GM23338 (cell line): ENCODE measurements around the gene PPP1R18. TPM values are rescaled to one million over a fixed set of nuclear protein-coding genes. Genes with fewer than 3 reads are reported as not detected.

ENCODE experiments used
- ATAC-seq: fragments of 200-7000 bp; cut with Tn5 transposase; 3 replicates; pipeline ENCODE4 v1.9.1; 2020
- DNase-seq: peaks from one replicate; pipeline ENCODE4 v3.0.0-alpha.2; 2015; ENCODE audit warnings: low spot score
- H2AFZ ChIP-seq: fragments of 200-600 bp; sonication (generic); 2 replicates; pipeline ENCODE4 v1.8.0; 2016; ENCODE audit warnings: antibody characterized with exemption, mild to moderate bottlenecking, moderate library complexity
- H3F3A ChIP-seq: fragments of 200-600 bp; sonication (generic); replicated peaks from 2 replicates; pipeline ENCODE4 v1.8.0; 2017; ENCODE audit warnings: antibody characterized with exemption, mixed run types, low read depth
- H3K27ac ChIP-seq: fragments of 200-600 bp; sonication (generic); 2 replicates; pipeline ENCODE4 v1.6.1; 2016; ENCODE audit warnings: low read depth
- H3K27me3 ChIP-seq: fragments of 200-600 bp; sonication (generic); 2 replicates; pipeline ENCODE4 v1.8.0; 2016; ENCODE audit warnings: mild to moderate bottlenecking, mixed run types, moderate library complexity; ENCODE audit not compliant: insufficient read depth
- H3K36me3 ChIP-seq: fragments of 200-600 bp; sonication (generic); 2 replicates; pipeline ENCODE4 v1.8.0; 2016; ENCODE audit warnings: mild to moderate bottlenecking; ENCODE audit not compliant: insufficient read depth
- H3K4me1 ChIP-seq: fragments of 200-600 bp; sonication (generic); 2 replicates; pipeline ENCODE4 v1.8.0; 2016; ENCODE audit warnings: mild to moderate bottlenecking, moderate library complexity; ENCODE audit not compliant: insufficient read depth
- H3K4me2 ChIP-seq: fragments of 200-600 bp; sonication (generic); 2 replicates; pipeline ENCODE4 v1.7.1; 2017; ENCODE audit warnings: mixed run types
- H3K4me3 ChIP-seq: fragments of 200-600 bp; sonication (generic); 2 replicates; pipeline ENCODE4 v1.6.1; 2016; ENCODE audit warnings: mixed run types
- H3K79me2 ChIP-seq: fragments of 200-600 bp; sonication (generic); replicated peaks from 2 replicates; pipeline ENCODE4 v1.8.0; 2017; ENCODE audit warnings: mild to moderate bottlenecking; ENCODE audit not compliant: insufficient read depth
- H3K9me2 ChIP-seq: fragments of 200-600 bp; sonication (generic); 2 replicates; pipeline ENCODE4 v1.8.0; 2017; ENCODE audit not compliant: insufficient read depth
- H4K20me1 ChIP-seq: fragments of 200-600 bp; sonication (generic); replicated peaks from 2 replicates; pipeline ENCODE4 v1.8.0; 2017; ENCODE audit warnings: mild to moderate bottlenecking; ENCODE audit not compliant: insufficient read depth
- H3K27ac Mint-ChIP-seq: 2 replicates; pipeline ENCODE4 v1.8.0; 2020; ENCODE audit warnings: inconsistent platforms, mild to moderate bottlenecking, moderate library complexity, mixed read lengths
- H3K27me3 Mint-ChIP-seq: 3 replicates; pipeline ENCODE4 v1.8.0; 2022; ENCODE audit warnings: low read depth, mild to moderate bottlenecking, moderate library complexity, mixed read lengths, inconsistent platforms; ENCODE audit not compliant: insufficient read depth, poor library complexity
- H3K36me3 Mint-ChIP-seq: 3 replicates; pipeline ENCODE4 v1.8.0; 2021; ENCODE audit warnings: low read depth, mild to moderate bottlenecking, inconsistent platforms, moderate library complexity, mixed read lengths
- H3K4me1 Mint-ChIP-seq: 3 replicates; pipeline ENCODE4 v1.8.0; 2020; ENCODE audit warnings: mild to moderate bottlenecking, inconsistent platforms, mixed read lengths
- H3K4me3 Mint-ChIP-seq: 3 replicates; pipeline ENCODE4 v1.8.0; 2021; ENCODE audit warnings: moderate library complexity, mild to moderate bottlenecking, inconsistent platforms, mixed read lengths
- H3K9me3 Mint-ChIP-seq: 3 replicates; pipeline ENCODE4 v1.8.0; 2020; ENCODE audit warnings: moderate library complexity, mild to moderate bottlenecking, inconsistent platforms, mixed read lengths
- CREB1 ChIP-seq: fragments of 250-450 bp; sonication (Bioruptor Pico); IDR thresholded peaks from 2 replicates; pipeline ENCODE4 v1.5.0; 2020; ENCODE audit warnings: low read depth, mild to moderate bottlenecking, moderate library complexity
- EZH2 ChIP-seq: fragments of 200-600 bp; sonication (generic); IDR thresholded peaks from one replicate; pipeline ENCODE4 v1.8.0; 2017; ENCODE audit warnings: antibody characterized with exemption, mild to moderate bottlenecking, low read depth; ENCODE audit not compliant: unreplicated experiment
- EZH2phosphoT487 ChIP-seq: fragments of 200-600 bp; sonication (generic); IDR thresholded peaks from one replicate; pipeline ENCODE4 v1.8.1; 2018; ENCODE audit warnings: antibody characterized with exemption; ENCODE audit not compliant: unreplicated experiment
- NANOG ChIP-seq: IDR thresholded peaks from 2 replicates; pipeline ENCODE4 v1.6.1; 2016; ENCODE audit warnings: antibody characterized with exemption, borderline replicate concordance
- POLR2AphosphoS5 ChIP-seq: IDR thresholded peaks from 2 replicates; pipeline ENCODE4 v1.6.1; 2016; ENCODE audit warnings: antibody characterized with exemption, low read depth
- STAT1 ChIP-seq: IDR thresholded peaks from one replicate; pipeline ENCODE4 v1.6.1; 2016; ENCODE audit warnings: antibody characterized with exemption; ENCODE audit not compliant: unreplicated experiment
- ZNF114 ChIP-seq: fragments of 250-450 bp; sonication (Bioruptor Pico); IDR thresholded peaks from 2 replicates; pipeline ENCODE4 v1.5.0; 2020; ENCODE audit warnings: mild to moderate bottlenecking, moderate library complexity
- ZNF331 ChIP-seq: fragments of 250-450 bp; sonication (Bioruptor Pico); IDR thresholded peaks from 2 replicates; pipeline ENCODE4 v1.5.0; 2020; ENCODE audit warnings: low read depth, mild to moderate bottlenecking, moderate library complexity
- long read RNA-seq: library from polyadenylated mRNA; unstranded; transcript quantifications from one replicate; pipeline ENCODE4 v2.0.0, GENCODE V29; 2020; ENCODE audit not compliant: unreplicated experiment
- polyA plus RNA-seq: library from polyadenylated mRNA; unstranded; fragments of >200 nt; fragmentation: Nextera tagmentation; extraction: Ambion mirVana; gene quantifications from 2 replicates; pipeline ENCODE4 v1.2.1, GENCODE V29; 2016
- total RNA-seq: library from RNA; depleted of rRNA; stranded (reverse); fragments of >200 nt; shearing (Covaris generic); gene quantifications from 2 replicates; pipeline ENCODE4 v1.2.3, GENCODE V29; 2014; rRNA removed
- TF ChIP-seq, protein P1 (sequence below): IDR thresholded peaks from 2 replicates; pipeline ENCODE4 v1.6.1; 2016; ENCODE audit warnings: antibody characterized with exemption
- TF ChIP-seq, protein P2 (sequence below), 2 experiments: fragments of 200-600 bp in 1 of 2; sonication (generic) in 1 of 2; conservative IDR thresholded peaks; 2 replicates each; pipeline versions ENCODE4 v1.5.1 to v1.6.1; 2016 to 2017; ENCODE audit warnings: antibody characterized with exemption in 2 of 2, low read depth in 2 of 2, mild to moderate bottlenecking in 2 of 2, moderate library complexity in 1 of 2
- TF ChIP-seq, protein P3 (sequence below): IDR thresholded peaks from one replicate; pipeline ENCODE4 v1.6.1; 2018; ENCODE audit warnings: antibody characterized with exemption; ENCODE audit not compliant: unreplicated experiment

PPP1R18 gene, protein sequence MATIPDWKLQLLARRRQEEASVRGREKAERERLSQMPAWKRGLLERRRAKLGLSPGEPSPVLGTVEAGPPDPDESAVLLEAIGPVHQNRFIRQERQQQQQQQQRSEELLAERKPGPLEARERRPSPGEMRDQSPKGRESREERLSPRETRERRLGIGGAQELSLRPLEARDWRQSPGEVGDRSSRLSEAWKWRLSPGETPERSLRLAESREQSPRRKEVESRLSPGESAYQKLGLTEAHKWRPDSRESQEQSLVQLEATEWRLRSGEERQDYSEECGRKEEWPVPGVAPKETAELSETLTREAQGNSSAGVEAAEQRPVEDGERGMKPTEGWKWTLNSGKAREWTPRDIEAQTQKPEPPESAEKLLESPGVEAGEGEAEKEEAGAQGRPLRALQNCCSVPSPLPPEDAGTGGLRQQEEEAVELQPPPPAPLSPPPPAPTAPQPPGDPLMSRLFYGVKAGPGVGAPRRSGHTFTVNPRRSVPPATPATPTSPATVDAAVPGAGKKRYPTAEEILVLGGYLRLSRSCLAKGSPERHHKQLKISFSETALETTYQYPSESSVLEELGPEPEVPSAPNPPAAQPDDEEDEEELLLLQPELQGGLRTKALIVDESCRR
- total RNA-seq (18.2 and 19.2 TPM in 2 replicates), polyA plus RNA-seq (17.1 and 21.2 TPM in 2 replicates)
- long read RNA-seq, partial matches to known transcripts = 2 of 4 reads
- long read RNA-seq, other reads (novel, unspliced or antisense) = 1 of 4 reads

DNA sequence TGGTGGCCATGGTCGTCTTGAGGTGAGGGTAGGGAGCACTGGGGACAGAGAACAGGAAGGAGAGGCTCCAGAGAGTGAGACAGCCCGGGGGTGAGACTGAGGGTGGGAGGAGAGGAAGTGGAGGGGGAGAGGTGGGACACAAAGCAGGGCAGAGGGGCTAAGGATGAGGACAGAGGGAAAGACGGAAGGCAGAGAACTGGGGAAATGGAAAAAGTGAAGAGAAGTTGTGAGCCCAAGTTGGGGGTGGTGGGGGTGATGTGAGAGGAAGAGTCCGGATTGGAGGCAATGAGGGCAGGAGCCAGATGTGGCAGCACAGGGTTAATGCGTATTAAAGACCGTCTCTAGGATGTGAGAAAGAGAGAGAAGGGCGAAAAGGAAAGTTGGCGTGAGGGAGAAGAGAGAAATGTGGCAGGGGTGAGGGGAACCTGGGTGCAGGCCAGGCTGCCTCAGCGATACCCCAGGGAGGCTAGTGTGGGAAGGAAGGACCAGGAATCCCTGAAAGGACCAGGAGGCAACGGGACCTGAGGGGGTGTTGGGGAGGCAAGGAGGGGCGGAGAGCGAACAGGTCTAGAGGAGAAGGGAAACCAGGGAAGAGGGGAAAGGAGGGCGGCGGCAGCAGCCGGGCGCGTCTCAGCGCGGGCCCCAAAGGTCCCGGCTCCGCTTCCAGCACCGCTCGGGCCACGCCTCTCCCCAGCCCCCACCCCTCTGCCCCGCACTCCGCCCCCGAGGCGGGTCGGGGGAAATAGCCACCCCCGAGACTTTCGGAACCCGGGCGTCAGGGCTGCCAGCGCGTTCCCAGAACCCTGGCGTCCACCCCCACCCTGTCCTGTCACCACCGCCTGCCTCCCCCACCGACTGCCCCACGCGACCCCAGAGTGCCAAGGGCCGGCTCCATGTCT, at the start of gene PPP1R18:
PPP1R18 (minus strand) TSS at position 637 of the 899 bp plus-strand sequence; CDS start at position 10, 627 bp downstream.
- TF ChIP-seq, protein P1, sequence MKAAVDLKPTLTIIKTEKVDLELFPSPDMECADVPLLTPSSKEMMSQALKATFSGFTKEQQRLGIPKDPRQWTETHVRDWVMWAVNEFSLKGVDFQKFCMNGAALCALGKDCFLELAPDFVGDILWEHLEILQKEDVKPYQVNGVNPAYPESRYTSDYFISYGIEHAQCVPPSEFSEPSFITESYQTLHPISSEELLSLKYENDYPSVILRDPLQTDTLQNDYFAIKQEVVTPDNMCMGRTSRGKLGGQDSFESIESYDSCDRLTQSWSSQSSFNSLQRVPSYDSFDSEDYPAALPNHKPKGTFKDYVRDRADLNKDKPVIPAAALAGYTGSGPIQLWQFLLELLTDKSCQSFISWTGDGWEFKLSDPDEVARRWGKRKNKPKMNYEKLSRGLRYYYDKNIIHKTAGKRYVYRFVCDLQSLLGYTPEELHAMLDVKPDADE = no peak
- TF ChIP-seq EZH2 (no peak), STAT1 (no peak), POLR2AphosphoS5 (0 out of 2 replicates have a peak, but pooled peaks have one; percentile 45)
- TF ChIP-seq, protein P2, sequence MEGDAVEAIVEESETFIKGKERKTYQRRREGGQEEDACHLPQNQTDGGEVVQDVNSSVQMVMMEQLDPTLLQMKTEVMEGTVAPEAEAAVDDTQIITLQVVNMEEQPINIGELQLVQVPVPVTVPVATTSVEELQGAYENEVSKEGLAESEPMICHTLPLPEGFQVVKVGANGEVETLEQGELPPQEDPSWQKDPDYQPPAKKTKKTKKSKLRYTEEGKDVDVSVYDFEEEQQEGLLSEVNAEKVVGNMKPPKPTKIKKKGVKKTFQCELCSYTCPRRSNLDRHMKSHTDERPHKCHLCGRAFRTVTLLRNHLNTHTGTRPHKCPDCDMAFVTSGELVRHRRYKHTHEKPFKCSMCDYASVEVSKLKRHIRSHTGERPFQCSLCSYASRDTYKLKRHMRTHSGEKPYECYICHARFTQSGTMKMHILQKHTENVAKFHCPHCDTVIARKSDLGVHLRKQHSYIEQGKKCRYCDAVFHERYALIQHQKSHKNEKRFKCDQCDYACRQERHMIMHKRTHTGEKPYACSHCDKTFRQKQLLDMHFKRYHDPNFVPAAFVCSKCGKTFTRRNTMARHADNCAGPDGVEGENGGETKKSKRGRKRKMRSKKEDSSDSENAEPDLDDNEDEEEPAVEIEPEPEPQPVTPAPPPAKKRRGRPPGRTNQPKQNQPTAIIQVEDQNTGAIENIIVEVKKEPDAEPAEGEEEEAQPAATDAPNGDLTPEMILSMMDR (conservative IDR thresholded peaks at IDR 0.05; ENCODE audit: low read depth in 2 of 2) = no peak

DNA sequence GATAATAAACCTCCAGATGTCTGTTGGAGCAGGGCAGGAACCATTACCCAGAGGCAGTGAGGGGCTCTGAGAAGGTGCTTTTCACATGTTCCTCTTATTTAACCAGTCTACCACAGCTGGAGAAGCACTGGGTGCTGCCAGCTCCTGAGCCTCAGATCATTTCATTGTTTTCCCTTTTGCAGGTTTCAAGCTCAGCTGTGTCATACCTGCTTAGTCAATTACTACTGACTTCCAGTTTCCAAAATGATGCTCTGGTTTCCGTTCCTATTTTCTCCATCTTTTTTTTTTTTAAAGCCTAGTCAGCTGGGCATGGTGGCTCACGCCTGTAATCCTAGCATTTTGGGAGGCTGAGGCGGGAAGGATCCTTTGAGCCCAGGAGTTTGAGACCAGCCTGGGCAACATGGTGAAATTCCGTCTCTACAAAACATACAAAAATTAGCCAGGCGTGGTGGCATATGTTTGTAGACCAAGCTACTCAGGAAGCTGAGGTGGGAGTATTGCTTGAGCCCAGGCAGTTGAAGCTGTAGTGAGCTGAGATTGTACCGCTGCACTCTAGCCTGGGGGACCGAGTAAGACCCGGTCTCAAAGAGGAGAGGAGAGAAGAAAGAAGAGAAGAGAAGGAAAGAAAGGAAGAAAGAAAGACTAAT, 49.3 kb upstream of the PPP1R18 start:
- H3K36me3 ChIP-seq = peaks cover 31% of the 10 kb centered on the region
- H3F3A ChIP-seq = peaks cover 14% of the 10 kb centered on the region
- peaks cover 71% of the 10 kb centered on the region for H3K36me3 Mint-ChIP-seq
- H4K20me1 ChIP-seq = peaks cover 14% of the 10 kb centered on the region
- no peak overlapping the region for H3K27ac ChIP-seq
- no peaks in the 10 kb centered on the region for H3K4me1 ChIP-seq
- H3K4me1 Mint-ChIP-seq = peaks cover 6% of the 10 kb centered on the region
- ATAC-seq (no peak), DNase-seq (no peak)
- H3K4me3 Mint-ChIP-seq = no peak overlapping the region
- no peaks in the 10 kb centered on the region for H3K27me3 ChIP-seq
- H3K79me2 ChIP-seq = peaks cover 5% of the 10 kb centered on the region; the same call in 1 of the 2 replicates
- H3K9me2 ChIP-seq = no peaks in the 10 kb centered on the region
- H3K27me3 Mint-ChIP-seq = peaks cover 11% of the 10 kb centered on the region
- no peak overlapping the region for H3K27ac Mint-ChIP-seq
- H3K9me3 Mint-ChIP-seq = no peaks in the 10 kb centered on the region
- no peak overlapping the region for H2AFZ ChIP-seq
- no peak overlapping the region for H3K4me3 ChIP-seq
- H3K4me2 ChIP-seq = no peak overlapping the region
- TF ChIP-seq EZH2phosphoT487 (no peak), STAT1 (no peak), CREB1 (CRISPR knock-in tag) (no peak), ZNF114 (CRISPR knock-in tag) (no peak), NANOG (no peak), ZNF331 (no peak)
- TF ChIP-seq, protein P1 = no peak
- TF ChIP-seq, protein P3, sequence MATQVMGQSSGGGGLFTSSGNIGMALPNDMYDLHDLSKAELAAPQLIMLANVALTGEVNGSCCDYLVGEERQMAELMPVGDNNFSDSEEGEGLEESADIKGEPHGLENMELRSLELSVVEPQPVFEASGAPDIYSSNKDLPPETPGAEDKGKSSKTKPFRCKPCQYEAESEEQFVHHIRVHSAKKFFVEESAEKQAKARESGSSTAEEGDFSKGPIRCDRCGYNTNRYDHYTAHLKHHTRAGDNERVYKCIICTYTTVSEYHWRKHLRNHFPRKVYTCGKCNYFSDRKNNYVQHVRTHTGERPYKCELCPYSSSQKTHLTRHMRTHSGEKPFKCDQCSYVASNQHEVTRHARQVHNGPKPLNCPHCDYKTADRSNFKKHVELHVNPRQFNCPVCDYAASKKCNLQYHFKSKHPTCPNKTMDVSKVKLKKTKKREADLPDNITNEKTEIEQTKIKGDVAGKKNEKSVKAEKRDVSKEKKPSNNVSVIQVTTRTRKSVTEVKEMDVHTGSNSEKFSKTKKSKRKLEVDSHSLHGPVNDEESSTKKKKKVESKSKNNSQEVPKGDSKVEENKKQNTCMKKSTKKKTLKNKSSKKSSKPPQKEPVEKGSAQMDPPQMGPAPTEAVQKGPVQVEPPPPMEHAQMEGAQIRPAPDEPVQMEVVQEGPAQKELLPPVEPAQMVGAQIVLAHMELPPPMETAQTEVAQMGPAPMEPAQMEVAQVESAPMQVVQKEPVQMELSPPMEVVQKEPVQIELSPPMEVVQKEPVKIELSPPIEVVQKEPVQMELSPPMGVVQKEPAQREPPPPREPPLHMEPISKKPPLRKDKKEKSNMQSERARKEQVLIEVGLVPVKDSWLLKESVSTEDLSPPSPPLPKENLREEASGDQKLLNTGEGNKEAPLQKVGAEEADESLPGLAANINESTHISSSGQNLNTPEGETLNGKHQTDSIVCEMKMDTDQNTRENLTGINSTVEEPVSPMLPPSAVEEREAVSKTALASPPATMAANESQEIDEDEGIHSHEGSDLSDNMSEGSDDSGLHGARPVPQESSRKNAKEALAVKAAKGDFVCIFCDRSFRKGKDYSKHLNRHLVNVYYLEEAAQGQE = no peak

More for the DNA sequence above, at the start of gene PPP1R18:
- H4K20me1 ChIP-seq = no peaks in the 10 kb centered on the region
- H3K27me3 Mint-ChIP-seq = peaks cover 37% of the 10 kb centered on the region
- H3K4me1 Mint-ChIP-seq = peaks cover 71% of the 10 kb centered on the region
- H3K27ac ChIP-seq = peak within 1 kb of the TSS; percentile 59; the same call in 1 of the 2 replicates
- ATAC-seq (peak; percentile 44), DNase-seq (peak; percentile 69)
- H3F3A ChIP-seq = peaks cover 17% of the 10 kb centered on the region
- peaks cover 19% of the 10 kb centered on the region for H3K36me3 Mint-ChIP-seq
- no peaks in the 10 kb centered on the region; the same call in 2 of the 3 replicates for H3K9me3 Mint-ChIP-seq
- no peaks in the 10 kb centered on the region for H3K36me3 ChIP-seq
- H3K79me2 ChIP-seq = peaks cover 22% of the 10 kb centered on the region
- H3K27ac Mint-ChIP-seq = peak within 1 kb of the TSS; percentile 84
- H3K4me3 Mint-ChIP-seq = peak within 1 kb of the TSS; percentile 81
- H2AFZ ChIP-seq = peak within 1 kb of the TSS; percentile 94
- H3K9me2 ChIP-seq = no peaks in the 10 kb centered on the region
- H3K27me3 ChIP-seq = 0 out of 2 replicates have a peak, but pooled peaks cover 5% of the 10 kb centered on the region
- H3K4me3 ChIP-seq = peak within 1 kb of the TSS; percentile 99
- H3K4me2 ChIP-seq = peak within 1 kb of the TSS; percentile 98
- peaks cover 53% of the 10 kb centered on the region for H3K4me1 ChIP-seq
